H54 (cell line): ENCODE results near the gene MAPK11.

Experiments used
- DNase-seq: peaks from one replicate; pipeline ENCODE4 v3.0.0; 2011; ENCODE audit warnings: low spot score, mixed read lengths; ENCODE audit not compliant: insufficient read length
- FAIRE-seq: peaks from 3 replicates; lab custom pipeline; 2011; peaks lifted over from hg19 to GRCh38; lab: Jason Lieb, UNC
- POLR2A ChIP-seq: IDR thresholded peaks from 2 replicates; pipeline ENCODE4 v1.6.1; 2011; ENCODE audit warnings: low read depth, mild to moderate bottlenecking, low read length

Gene MAPK11

DNA sequence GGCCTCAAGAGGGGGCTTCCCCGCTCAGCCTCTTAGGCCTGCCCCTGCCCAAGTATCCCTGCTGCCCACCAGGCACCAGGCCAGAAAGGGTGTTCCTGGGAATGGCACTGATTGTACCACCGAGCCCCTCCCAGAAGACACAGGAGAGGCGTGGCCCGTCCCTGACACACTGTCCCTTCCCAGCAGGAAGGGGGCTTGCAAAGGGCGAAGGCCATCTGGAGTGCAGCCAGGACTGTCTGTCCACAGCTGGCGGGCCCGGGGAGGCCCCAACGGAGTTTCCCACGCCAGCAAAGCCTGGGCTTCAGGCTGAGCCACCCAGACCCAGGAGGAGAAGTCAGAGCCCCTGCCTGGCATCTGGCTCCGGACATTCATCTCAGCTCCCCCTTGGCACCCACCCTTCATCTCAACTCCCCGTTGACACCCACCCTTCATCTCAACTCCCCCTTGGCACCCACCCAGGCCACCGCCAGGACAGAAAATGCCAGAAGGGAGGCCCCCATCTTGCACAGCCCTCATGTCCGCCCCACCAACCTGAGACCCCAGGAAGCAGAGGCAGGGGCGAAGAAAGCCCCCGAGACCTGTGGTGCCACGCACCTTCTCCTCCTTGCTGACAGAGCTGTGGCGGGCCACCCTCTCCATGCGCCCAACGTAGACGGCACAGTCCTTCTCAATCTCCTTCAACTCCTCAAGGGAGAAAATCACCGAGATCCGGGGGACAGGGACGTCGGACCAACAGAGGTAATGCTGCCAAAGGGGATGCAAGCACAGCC lies 44.8 kb downstream of the MAPK11 start:
- no peak for TF ChIP-seq POLR2A
- FAIRE-seq (no peak), DNase-seq (no peak)

DNA sequence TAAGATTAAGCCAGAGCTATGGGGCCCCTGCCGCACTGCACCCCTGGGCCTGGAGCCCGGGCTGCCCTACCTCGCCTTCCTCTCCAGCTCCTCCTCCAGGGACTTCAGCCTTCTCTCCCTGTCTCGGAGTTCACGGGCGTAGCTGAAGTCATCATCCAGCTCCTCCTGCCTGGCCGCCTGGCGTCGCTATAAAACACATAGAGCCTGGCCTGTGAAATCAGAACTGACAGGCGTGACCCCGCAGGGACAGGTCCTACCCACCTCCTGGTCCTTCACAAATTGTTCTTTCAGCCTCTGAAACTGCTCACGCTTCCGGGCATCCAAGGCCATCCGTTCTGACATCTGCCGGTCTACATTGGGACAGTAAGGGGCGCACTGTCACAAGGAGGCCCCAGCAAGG lies 46.1 kb downstream of the MAPK11 start:
- FAIRE-seq = no peak

DNA sequence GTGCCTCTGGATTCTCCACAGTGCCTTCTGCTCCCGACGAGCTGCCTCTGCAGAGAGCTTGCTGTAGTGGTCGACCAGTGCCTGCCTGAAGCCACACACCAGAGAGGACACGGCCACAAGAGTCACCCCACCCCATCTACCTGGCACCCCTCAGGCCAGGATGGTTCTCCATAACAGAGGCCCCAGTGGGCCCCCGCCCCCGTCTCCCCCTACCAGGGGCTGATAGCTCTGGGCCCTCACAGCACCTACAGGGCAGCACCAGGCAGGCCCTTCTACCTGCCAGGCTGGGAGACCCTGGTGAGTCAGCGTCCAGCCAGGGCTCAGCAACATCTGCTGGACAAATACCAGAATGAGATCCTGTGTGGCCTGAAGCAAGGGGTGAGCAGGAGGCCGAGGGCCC lies 47.7 kb downstream of the MAPK11 start:
- DNase-seq (no peak), FAIRE-seq (no peak)
- TF ChIP-seq POLR2A = no peak

More for the DNA sequence above, 46.1 kb downstream of the MAPK11 start:
- DNase-seq = no peak
- TF ChIP-seq POLR2A = no peak

GRCh38 chr22:50221410-50222300 lies 48.5 kb downstream of the MAPK11 start:
- no peak for TF ChIP-seq POLR2A
- FAIRE-seq (no peak), DNase-seq (no peak)

DNA sequence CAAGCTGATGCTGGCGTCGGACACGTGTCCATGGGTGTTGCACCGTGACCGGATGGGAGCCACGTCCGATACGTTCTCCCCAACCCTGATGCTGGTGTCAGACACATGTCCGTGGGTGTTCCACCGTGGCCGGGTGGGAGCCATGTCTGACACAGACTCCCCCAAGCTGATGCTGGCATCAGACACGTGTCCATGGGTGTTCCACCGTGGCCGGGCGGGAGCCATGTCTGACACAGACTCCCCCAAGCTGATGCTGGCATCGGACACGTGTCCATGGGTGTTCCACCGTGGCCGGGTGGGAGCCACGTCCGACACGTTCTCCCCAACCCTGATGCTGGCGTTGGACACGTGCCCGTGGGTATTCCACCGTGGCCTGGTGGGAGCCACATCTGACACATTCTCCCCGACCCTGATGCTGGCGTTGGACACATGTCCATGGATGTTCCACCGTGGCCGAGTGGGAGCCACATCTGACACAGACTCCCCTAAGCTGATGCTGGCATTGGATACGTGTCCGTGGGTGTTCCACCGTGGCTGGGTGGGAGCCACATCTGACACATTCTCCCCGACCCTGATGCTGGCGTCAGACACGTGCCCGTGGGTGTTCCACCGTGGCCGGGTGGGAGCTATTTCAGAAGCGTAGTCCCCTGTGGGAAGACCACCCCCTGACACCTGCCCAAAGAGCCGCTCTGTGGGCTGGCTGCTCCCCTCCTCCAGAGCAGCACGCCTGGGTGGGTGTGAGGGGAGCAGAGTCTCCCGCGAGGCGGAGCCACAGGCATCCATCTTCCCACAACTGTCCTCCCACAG lies 49.4 kb downstream of the MAPK11 start:
- DNase-seq = no peak
- FAIRE-seq = no peak
- TF ChIP-seq POLR2A = no peak

- no peak for DNase-seq
- FAIRE-seq = no peak
- no peak for TF ChIP-seq POLR2A
Measured at GRCh38 chr22:50219800-50220602, 50.2 kb downstream of the MAPK11 start.

DNA sequence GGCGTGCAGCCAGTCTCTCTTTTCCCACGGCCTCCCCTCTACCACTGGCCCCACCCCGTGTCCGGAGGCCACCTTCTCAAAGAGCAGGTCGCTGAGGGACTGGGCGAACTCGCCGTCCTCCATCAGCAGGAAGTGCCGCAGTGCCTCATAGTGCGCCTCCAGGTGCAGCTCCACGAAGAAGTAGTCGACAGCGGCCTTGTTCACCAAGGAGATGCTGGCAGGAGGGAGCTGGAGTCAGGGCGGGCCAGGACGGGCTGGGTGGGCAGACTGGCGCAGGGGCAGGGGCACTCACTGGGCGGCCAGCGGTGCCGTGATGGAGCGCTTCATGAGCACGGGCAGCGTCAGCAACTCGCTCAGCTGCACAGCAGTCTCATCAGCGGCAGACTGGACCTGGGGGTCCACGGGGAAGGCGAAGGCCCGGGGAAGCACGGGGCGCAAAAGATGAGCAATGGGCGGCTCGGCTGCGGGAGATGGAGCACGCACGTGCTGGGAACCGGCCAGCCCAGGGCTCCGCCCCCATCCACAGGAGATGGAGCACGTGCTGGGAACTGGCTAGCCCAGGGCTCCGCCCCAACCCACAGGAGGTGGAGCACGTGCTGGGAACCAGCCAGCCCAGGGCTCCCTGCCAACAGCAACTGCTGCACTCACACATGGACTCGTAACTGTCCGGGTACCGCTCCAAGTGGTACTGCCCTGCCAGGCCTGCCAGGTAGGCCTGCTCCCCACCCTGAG lies 51.0 kb downstream of the MAPK11 start:
- DNase-seq = peak; percentile 48

GRCh38 chr22:50218153-50218995 lies 51.8 kb downstream of the MAPK11 start:
- TF ChIP-seq POLR2A = no peak
- DNase-seq (no peak), FAIRE-seq (no peak)

More for the DNA sequence above, 51.0 kb downstream of the MAPK11 start:
- FAIRE-seq = no peak
- TF ChIP-seq POLR2A = no peak

GRCh38 chr22:50217543-50218152 lies 52.5 kb downstream of the MAPK11 start:
- DNase-seq (no peak), FAIRE-seq (no peak)

GRCh38 chr22:50216684-50217520 lies 53.3 kb downstream of the MAPK11 start:
- no peak for TF ChIP-seq POLR2A
- FAIRE-seq (no peak), DNase-seq (no peak)

More at GRCh38 chr22:50217543-50218152, 52.5 kb downstream of the MAPK11 start:
- no peak for TF ChIP-seq POLR2A
